Rectal smooth muscle tissue (tissue), 1 donor: ENCODE measurements around the gene REPS2.
A peak's percentile ranks its signal among the peaks of the same experiment; 100 is the strongest.

Source experiments
- H3K27ac ChIP-seq: one replicate; pipeline ENCODE4 v1.7.0; 2013; ENCODE audit warnings: low read depth, low read length, inconsistent platforms
- H3K27me3 ChIP-seq: one replicate; pipeline ENCODE4 v1.7.0; 2013; ENCODE audit warnings: low read length; ENCODE audit not compliant: control insufficient read depth, insufficient read depth
- H3K36me3 ChIP-seq: one replicate; pipeline ENCODE4 v1.7.0; 2013; ENCODE audit warnings: low read length; ENCODE audit not compliant: control insufficient read depth, insufficient read depth
- H3K4me1 ChIP-seq: one replicate; pipeline ENCODE4 v1.7.0; 2013; ENCODE audit warnings: low read length; ENCODE audit not compliant: control insufficient read depth, insufficient read depth
- H3K4me3 ChIP-seq: one replicate; pipeline ENCODE4 v1.7.0; 2013; ENCODE audit warnings: low read length
- H3K9ac ChIP-seq: one replicate; pipeline ENCODE4 v1.7.0; 2013; ENCODE audit warnings: low read length

The REPS2 gene

DNA sequence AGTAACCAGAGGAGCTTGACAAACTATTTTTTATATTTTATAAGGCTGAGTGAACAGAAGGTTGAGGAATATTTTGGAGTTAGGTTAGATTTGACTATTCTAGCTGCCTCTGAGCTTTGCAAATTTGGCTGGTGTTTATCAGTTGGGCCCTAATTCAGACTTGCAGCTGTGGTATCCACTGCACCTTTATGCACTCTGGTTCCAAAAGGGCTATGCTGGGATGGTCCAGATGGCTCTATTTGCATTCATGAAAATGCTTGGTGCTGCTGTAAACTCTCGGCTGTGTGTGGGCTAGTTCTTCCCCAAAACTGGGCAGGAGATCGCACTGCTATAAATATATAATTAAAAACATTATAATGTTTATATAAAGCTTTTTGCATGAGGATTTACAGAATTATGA lies 106.3 kb downstream of the REPS2 start:
- Histone ChIP-seq H3K27ac (no peak overlapping the region), H3K36me3 (no peaks in the 10 kb centered on the region), H3K9ac (no peak overlapping the region), H3K4me3 (no peak overlapping the region), H3K4me1 (no peaks in the 10 kb centered on the region), H3K27me3 (no peaks in the 10 kb centered on the region)

DNA sequence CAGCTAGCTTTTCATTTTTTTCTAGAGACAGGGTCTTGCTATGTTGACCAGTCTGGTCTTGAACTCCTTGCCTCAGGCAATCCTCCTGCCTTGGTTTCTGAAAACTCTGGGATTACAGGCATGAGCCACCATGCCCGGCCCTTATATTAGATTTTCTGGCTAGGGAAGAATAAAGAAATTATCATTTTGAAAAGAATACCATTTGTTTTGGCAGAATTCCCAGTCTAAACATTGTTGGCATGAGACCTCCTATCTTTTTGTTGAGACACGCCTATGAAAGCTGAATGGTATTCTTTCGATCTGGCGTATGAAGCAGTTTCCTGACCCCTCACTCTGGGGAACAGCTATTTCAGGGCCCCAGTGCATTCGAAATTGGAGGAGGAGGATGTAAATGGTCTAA lies 107.0 kb downstream of the REPS2 start:
- Histone ChIP-seq H3K27ac (no peak overlapping the region), H3K27me3 (no peaks in the 10 kb centered on the region), H3K9ac (no peak overlapping the region), H3K36me3 (no peaks in the 10 kb centered on the region), H3K4me1 (no peaks in the 10 kb centered on the region), H3K4me3 (no peak overlapping the region)

GRCh38 chrX:17056868-17057608 lies 110.6 kb downstream of the REPS2 start:
- no peak overlapping the region for H3K9ac ChIP-seq
- H3K4me1 ChIP-seq = no peaks in the 10 kb centered on the region
- H3K27me3 ChIP-seq = no peaks in the 10 kb centered on the region
- no peaks in the 10 kb centered on the region for H3K36me3 ChIP-seq
- no peak overlapping the region for H3K27ac ChIP-seq
- no peak overlapping the region for H3K4me3 ChIP-seq

DNA sequence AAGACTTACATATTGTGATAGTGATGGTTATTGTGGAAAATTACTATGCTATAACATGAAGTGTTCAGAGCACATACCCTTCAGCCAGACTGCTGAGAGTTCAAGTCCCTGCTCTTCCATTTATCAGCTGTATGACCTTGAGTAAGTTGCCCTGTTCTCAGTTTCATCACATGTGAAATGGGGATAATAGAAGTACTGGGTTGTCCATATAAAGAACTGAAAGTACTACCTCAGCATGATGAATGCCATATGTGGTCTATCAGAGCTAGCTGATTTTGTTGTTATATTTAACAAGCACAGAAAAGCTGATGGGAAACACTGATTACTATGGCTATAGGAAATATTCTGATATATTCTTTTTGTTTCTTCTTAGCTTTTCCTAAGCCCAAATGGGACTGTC lies 115.6 kb downstream of the REPS2 start:
- no peak overlapping the region for H3K27ac ChIP-seq

GRCh38 chrX:17065100-17065499 lies 118.6 kb downstream of the REPS2 start:
- Histone ChIP-seq H3K4me3 (no peak overlapping the region), H3K4me1 (no peaks in the 10 kb centered on the region), H3K36me3 (no peaks in the 10 kb centered on the region), H3K27me3 (no peaks in the 10 kb centered on the region), H3K9ac (no peak overlapping the region), H3K27ac (no peak overlapping the region)

More for the DNA sequence above, 115.6 kb downstream of the REPS2 start:
- no peak overlapping the region for H3K4me3 ChIP-seq
- H3K36me3 ChIP-seq = no peaks in the 10 kb centered on the region
- H3K4me1 ChIP-seq = no peaks in the 10 kb centered on the region
- H3K27me3 ChIP-seq = no peaks in the 10 kb centered on the region
- no peak overlapping the region for H3K9ac ChIP-seq

GRCh38 chrX:17067534-17067933 lies 121.1 kb downstream of the REPS2 start:
- no peak overlapping the region for H3K27ac ChIP-seq

GRCh38 chrX:17072301-17072700 lies 125.8 kb downstream of the REPS2 start:
- Histone ChIP-seq H3K27me3 (peaks cover 4% of the 10 kb centered on the region), H3K9ac (no peak overlapping the region), H3K4me3 (no peak overlapping the region), H3K36me3 (no peaks in the 10 kb centered on the region), H3K4me1 (no peaks in the 10 kb centered on the region), H3K27ac (no peak overlapping the region)

More at GRCh38 chrX:17067534-17067933, 121.1 kb downstream of the REPS2 start:
- Histone ChIP-seq H3K4me3 (no peak overlapping the region), H3K36me3 (no peaks in the 10 kb centered on the region), H3K4me1 (no peaks in the 10 kb centered on the region), H3K9ac (no peak overlapping the region), H3K27me3 (no peaks in the 10 kb centered on the region)

DNA sequence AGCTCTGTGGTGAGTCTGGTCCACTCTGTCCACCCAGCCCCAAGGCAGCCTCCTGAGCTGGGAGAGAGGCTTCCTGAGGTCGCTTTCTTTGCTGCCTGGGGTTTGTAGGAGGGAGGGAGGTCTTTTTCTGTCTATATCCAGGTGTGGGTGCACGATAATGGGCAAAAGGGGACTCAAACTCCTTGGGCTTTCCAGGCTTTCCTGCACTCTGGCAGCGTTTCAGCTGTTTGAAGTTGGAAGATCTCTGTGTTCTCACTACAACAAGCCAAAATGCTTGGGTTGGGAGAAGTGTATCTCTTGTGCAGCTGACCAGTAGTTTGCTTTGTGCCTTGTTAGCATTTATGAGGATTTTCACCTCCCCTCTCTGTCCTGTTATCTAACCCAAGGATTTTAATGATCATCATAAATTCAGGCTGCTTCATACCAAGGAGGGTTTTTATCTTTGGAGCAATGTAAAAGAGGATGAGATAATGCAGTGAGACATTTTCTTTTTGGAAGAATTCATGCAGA lies 126.3 kb downstream of the REPS2 start:
- peaks cover 5% of the 10 kb centered on the region for H3K27me3 ChIP-seq
- H3K9ac ChIP-seq = no peak overlapping the region
- no peaks in the 10 kb centered on the region for H3K4me1 ChIP-seq
- H3K36me3 ChIP-seq = no peaks in the 10 kb centered on the region
- no peak overlapping the region for H3K27ac ChIP-seq
- no peak overlapping the region for H3K4me3 ChIP-seq

- Histone ChIP-seq H3K36me3 (no peaks in the 10 kb centered on the region), H3K9ac (no peak overlapping the region), H3K4me3 (no peak overlapping the region), H3K27ac (no peak overlapping the region), H3K27me3 (peaks cover 7% of the 10 kb centered on the region), H3K4me1 (no peaks in the 10 kb centered on the region)
Measured at GRCh38 chrX:17075004-17075403, 128.5 kb downstream of the REPS2 start.

DNA sequence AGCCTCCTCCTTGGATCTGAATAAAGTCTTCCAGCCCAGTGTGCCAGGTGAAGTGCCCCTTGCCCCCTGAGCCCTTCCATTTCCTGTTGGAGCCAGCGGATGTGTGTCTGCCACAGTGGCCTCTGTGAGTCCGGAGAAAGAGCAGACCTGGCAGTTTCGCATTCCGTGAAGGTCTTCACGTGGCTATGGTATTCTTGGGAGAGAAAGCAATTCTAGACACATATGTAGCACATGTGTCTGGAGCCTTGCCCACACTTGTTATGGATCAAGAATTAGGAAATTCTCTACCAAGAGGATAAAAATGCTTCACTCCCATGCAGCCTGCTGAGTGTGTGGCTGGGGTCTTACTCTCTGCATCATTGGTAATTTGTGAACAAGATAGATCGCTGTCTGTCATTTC lies 130.9 kb downstream of the REPS2 start:
- Histone ChIP-seq H3K36me3 (no peaks in the 10 kb centered on the region), H3K4me1 (no peaks in the 10 kb centered on the region), H3K4me3 (no peak overlapping the region), H3K9ac (no peak overlapping the region), H3K27me3 (peaks cover 7% of the 10 kb centered on the region), H3K27ac (no peak overlapping the region)

GRCh38 chrX:17078031-17078720 lies 131.7 kb downstream of the REPS2 start:
- no peaks in the 10 kb centered on the region for H3K4me1 ChIP-seq
- H3K36me3 ChIP-seq = no peaks in the 10 kb centered on the region
- H3K27ac ChIP-seq = peak overlapping the region; percentile 37
- peaks cover 7% of the 10 kb centered on the region for H3K27me3 ChIP-seq
- H3K9ac ChIP-seq = no peak overlapping the region
- no peak overlapping the region for H3K4me3 ChIP-seq

GRCh38 chrX:17081511-17081910 lies 135.1 kb downstream of the REPS2 start:
- no peak overlapping the region for H3K4me3 ChIP-seq
- H3K27ac ChIP-seq = no peak overlapping the region
- no peaks in the 10 kb centered on the region for H3K36me3 ChIP-seq
- H3K9ac ChIP-seq = no peak overlapping the region
- H3K4me1 ChIP-seq = no peaks in the 10 kb centered on the region
- peaks cover 3% of the 10 kb centered on the region for H3K27me3 ChIP-seq

GRCh38 chrX:17081968-17082367 lies 135.5 kb downstream of the REPS2 start:
- H3K36me3 ChIP-seq = no peaks in the 10 kb centered on the region
- H3K27me3 ChIP-seq = peaks cover 3% of the 10 kb centered on the region
- no peaks in the 10 kb centered on the region for H3K4me1 ChIP-seq
- H3K27ac ChIP-seq = no peak overlapping the region
- H3K9ac ChIP-seq = no peak overlapping the region
- H3K4me3 ChIP-seq = no peak overlapping the region
